ENCODE results near the gene CHST9.
"Not testable (repeated sequence)": the region's sequence is repeated elsewhere in the genome, so short reads cannot be mapped to it uniquely, and the experiment has no call there.

The CHST9 gene

DNA sequence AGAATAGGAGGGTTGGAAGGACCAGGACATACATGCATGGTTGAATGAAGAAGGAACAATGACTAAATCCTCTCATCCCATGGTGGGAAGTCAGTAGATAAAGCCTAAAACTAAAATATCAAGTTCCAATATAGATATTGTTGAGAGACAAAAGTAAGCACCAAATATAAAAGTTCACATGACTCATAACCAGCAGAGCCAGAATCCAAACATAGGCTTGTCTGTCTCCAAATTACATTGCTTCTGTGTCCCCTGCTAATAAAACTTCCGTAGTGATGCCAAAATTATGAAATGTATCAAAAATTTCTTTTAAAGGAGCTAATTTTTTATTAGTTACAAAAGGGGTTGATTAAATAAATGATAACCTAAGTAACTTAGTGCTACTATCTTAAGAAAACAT, 19.7 kb downstream of the CHST9 start:
- no peak for DNase-seq

- DNase-seq: no peak
Observed at GRCh38 chr18:27164905-27165304, 20.2 kb downstream of the CHST9 start.

DNA sequence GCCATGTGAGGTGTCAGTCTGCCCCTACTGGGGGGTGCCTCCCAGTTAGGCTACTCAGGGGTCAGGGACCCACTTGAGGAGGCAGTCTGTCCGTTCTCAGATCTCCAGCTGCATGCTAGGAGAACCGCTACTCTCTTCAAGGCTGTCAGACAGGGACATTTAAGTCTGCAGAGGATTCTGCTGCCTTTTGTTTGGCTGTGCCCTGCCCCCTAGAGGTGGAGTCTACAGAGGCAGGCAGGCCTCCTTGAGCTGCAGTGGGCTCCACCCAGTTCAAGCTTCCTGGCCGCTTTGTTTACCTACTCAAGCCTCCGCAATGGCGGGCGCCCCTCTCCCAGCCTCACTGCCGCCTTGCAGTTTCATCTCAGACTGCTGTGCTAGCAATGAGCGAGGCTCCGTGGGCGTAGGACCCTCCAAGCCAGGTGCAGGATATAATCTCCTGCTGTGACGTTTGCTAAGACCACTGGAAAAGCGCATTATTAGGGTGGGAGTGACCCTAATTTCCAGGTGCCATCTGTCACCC, 21.9 kb downstream of the CHST9 start:
- not testable (repeated sequence) for DNase-seq

DNA sequence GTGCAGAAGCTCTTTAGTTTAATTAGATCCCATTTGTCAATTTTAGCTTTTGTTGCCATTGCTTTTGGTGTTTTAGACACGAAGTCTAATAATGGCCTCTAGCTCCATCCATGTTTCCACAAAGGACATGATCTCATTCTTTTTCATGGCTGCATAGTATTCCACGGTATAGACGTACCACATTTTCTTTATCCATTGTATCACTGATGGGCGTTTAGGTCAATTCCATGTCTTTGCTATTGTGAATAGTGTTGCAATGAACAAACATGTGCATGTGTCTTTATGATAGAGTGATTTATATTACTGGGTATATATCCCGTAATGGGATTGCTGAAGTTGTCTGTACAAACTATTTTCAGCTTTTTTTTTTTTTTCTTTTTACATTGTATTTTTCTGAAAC, 35.9 kb downstream of the CHST9 start:
- not testable (repeated sequence) for DNase-seq

DNA sequence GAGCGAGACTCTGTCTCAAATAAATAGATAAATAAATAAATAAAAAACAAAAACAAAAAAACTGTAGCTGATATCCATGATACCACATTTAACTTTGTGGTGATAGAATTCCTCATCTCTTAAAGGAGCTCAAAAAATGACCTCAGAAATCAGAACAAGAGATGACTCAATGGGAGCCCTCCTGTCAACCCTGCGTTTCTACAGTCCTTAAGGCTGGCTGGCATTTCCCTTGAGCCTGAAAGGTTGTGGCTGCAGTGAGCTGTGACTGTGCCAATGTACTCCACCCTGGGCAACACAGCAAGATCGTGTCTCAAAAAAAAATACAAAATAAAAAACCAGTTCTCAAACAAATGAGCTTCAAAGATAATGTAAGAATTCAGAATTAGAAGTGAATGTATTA, 40.4 kb downstream of the CHST9 start:
- no peak for DNase-seq

DNA sequence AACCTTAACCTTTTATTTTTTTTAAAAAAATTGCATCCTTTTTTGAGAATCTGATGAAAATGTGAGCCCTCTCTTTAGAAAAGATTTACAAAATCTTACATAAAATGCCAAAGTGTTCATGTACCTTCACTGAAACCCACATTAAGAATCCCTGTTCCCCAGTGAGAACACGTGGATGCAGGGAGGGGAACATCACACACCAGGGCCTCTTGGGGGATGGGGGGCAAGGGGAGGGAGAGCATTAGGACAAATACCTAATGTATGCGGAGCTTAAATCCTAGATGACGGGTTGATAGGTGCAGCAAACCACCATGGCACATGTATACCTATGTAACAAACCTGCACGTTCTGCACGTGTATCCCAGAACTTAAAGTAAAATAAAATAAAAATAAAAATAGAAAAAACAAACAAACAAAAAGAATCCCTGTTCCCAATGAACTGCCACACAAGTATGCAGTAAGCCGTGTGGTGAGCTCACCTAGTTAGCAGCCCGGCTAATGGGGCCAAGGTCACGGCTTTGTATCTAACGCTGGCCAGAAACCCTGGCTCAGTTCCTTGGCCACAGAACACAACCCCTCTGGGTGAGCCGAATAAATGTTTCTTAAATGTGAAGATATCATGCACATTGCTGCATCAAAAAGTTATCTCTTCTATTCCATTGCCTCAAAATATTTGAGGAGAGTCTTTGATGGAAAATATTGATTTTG, 41.4 kb downstream of the CHST9 start:
- no peak for DNase-seq

- DNase-seq: no peak
Observed at GRCh38 chr18:27142891-27143290, 42.2 kb downstream of the CHST9 start.

DNA sequence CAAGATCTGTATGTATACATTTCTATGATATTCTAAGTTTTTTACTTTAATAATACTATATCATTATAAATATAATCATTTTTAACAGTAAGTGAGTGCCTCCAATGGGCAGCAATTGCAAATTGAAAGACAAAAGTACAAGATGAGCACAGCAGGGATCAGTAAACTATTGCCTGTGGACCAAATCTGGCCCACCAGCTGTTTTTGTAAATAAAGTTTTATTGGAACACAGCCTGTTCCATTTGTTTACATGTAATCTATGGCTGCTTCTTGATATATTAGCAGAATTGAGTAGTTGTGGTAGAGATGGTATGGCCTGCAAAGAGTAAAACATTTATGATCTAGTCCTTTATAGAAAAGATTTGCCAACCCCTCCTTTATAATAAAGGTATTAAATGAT, 43.2 kb downstream of the CHST9 start:
- DNase-seq: no peak

DNA sequence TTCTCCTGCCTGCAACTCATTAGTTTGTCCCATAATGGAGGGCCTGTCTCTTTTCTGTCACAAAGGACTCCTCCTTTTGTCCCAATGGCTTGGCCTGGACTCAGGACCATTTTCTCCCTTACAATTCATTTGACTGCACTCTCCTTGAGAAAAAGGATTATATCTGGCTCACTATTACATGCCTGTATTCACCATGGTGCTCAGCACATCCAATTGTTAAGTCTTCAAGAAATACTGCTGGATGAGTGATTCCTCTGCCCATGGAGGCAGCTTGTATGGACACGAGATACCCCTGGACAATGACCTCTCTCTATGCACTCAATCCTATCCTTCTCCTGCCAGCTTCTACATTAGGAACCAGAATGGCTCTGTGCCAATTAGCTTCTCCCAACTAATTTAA, 47.0 kb downstream of the CHST9 start:
- no peak for DNase-seq

GRCh38 chr18:27136208-27136535, 48.9 kb downstream of the CHST9 start:
- DNase-seq: no peak

DNA sequence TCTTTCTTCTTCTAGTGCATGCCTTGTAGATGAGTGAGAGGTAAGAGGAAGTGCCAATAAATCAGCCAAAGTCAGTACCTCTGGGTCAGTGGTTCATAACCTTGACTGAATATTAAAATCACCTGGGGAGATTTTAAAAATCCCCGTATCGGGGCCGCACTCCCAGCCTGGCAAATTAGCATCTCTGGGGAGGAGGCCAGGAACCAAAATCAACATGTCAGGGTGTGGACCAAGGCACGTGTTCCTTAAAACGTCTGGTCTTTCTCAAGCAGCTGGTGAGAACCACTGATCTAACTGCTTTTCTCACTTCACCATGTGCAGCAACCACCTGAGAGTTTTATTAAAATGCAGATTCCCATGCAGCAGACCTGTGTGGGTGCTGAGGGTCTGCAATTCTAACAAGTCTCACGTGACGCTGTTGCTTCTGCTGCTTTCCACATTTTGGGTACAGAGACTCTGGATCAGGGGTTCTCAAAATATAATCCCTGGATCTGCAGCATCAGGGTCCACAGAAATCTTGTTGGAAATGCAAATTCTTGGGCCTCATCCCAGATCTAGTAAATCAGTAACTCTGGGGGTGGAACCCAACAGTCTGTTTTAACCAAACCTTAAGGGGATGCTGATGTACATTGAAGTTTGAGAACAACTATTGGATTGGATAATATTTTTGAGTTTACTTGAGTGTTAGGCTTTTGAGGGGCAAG, 49.5 kb downstream of the CHST9 start:
- DNase-seq: no peak

DNA sequence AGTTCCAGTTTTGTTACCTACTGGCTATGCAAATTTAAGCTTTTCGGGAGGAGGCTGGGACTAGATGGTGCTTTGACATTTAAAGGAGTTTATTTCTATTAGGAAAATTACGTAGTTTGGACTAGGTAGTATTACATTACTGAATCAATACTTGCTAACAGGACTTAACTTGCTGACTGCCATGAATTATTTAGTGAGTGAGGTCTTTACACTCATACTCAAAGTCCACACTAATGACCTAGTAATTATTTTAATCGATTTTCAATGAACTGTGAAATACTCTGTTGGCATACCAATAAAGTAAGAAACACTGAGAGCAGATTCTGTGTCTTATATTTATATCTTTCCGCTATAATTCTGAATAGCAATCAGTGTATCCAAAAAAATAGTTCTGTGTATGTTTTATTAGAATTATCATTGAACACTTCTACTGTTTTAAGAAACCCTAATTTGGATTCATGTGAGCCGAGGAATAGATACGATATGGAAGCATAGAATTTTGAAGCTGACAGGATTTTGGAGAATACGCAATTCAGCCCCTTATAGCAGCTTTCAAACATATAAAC, 55.0 kb downstream of the CHST9 start:
- DNase-seq: no peak

- no peak for DNase-seq
Observed at GRCh38 chr18:27124196-27124595, 60.9 kb downstream of the CHST9 start.

DNA sequence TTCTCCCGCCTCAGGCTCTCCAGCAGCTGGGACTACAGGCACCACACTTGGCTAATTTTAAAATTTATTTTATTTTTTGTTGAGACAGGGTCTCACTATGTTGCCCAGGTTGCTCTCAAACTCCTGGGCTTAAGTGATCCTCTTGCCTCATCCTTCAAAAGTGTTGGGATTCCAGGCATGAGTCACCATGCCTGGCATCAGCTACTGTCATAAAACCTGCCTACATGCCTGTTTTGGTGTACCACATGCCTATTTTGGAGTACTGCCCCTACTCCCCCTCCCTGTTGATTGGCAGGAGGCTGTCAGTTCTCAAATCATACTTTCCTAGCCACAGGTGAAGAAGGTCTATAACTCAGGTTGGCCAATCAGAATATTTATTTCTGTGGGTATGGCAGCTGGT, 64.0 kb downstream of the CHST9 start:
- DNase-seq: no peak

GRCh38 chr18:27120246-27120645, 64.9 kb downstream of the CHST9 start:
- no peak for DNase-seq

GRCh38 chr18:27118973-27119372, 66.1 kb downstream of the CHST9 start:
- DNase-seq: no peak

DNA sequence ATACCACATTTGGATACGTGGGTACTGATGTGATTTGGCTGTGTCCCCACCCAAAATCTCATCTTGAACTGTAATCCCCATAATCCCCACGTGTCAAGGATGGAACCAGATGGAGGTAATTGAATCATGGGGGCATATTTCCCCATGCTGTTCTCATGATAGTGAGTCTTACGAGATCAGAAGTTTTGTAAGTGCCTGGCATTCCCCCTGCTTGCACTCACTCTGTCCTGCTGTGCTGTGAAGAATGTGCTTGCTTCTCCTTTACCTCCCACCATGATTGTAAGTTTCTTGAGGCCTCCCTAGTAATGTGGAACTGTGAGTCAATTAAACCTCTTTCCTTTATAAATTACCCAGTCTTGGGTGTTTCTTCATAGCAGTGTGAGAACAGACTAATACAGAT, 70.3 kb downstream of the CHST9 start:
- DNase-seq: no peak

- DNase-seq: no peak
Observed at GRCh38 chr18:27113358-27113757, 71.8 kb downstream of the CHST9 start.

DNA sequence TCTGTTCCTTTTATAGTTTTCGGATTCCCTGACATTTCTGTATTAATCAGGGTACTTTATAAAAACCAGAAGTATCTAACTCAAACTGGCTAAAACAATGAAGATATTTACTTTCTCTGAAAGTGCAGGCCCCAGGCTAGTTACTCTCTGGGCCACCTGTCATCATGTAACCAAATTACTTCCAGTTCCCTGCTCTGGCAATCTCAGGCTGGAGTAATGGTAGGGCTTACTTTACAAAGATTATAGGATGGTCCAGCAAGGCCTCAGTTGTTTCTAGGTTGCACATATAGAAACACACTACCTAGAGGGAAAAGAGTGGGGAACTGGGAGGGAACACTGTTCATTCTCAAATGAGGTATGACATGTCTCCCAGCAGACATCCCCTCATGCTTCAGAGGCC, 74.8 kb downstream of the CHST9 start:
- DNase-seq: no peak

DNA sequence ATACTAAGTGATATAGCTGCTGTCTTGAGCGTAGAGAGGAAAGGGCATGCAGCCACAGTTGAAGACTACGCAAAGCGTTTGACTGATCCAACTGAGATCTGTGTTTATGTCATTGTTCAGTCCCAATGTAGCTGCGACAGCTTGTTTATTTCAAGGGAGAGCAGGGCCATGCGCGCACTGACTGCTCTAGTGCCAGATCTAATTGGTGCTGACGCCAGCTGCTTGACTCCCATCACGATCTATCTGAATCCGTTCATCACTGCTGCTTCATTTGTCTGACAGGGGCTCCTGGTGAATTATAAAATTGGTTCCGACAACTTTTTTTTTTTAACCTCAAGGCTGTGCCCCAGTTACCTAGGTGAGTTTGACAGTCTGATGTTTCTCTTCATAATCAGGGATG, 75.7 kb downstream of the CHST9 start:
- DNase-seq: no peak

- DNase-seq: no peak
Observed at GRCh38 chr18:27108842-27109241, 76.3 kb downstream of the CHST9 start.

GRCh38 chr18:27104743-27105142, 80.4 kb downstream of the CHST9 start:
- no peak for DNase-seq

DNA sequence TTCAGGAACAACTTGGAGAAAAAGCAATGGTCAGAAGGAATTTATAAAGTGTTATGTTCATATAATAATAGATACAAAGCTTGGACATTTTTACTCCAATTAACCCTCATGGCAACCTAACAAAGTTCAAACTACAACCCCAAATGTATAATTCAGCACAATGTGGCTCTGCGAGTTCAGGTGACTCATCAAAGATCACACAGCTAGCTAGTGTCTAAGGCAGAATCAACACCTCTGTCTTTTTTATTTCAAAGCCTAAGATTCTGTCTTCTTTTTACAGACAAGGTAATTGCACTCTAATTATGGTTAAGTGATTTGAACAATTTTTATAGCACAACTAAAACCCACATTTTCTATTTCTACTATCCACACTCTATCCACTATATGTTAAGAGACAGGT, 90.5 kb downstream of the CHST9 start:
- DNase-seq: no peak

- DNase-seq: not testable (repeated sequence)
Observed at GRCh38 chr18:27093290-27093689, 91.8 kb downstream of the CHST9 start.

Data from activated CD4-positive, alpha-beta T cell treated with anti-CD3 and anti-CD28 coated beads, Interleukin-2, amount 50 U/mL, for 4 hours (primary cell).